Esophagus squamous epithelium (tissue), 5 donors: ENCODE results near the gene KCNJ6. TPM values are rescaled to one million over a fixed set of nuclear protein-coding genes. Genes with fewer than 3 reads are reported as not detected.
"Not testable (repeated sequence)": the region's sequence is repeated elsewhere in the genome, so short reads cannot be mapped to it uniquely, and the experiment has no call there.

Experiments
- DNase-seq: peaks from one replicate; lab custom pipeline; 2025; lab: John Stamatoyannopoulos, UW
- H3K27ac ChIP-seq, 4 donors: fragments of 200-600 bp; sonication (generic); one replicate each; pipeline ENCODE4 v1.5.1; 2016 to 2019; ENCODE audit warnings: mild to moderate bottlenecking in 1 of 4
- H3K27me3 ChIP-seq, 4 donors: fragments of 200-600 bp; sonication (generic); 1 replicate in 3 of 4; 2 replicates in 1 of 4; pipeline versions ENCODE4 v1.5.1 to v1.6.0; 2017 to 2021; ENCODE audit warnings: antibody characterized with exemption in 1 of 4
- H3K36me3 ChIP-seq, 3 donors: fragments of 200-600 bp; sonication (generic); one replicate each; pipeline ENCODE4 v1.5.1; 2016 to 2019
- H3K4me1 ChIP-seq, 3 donors: fragments of 200-600 bp; sonication (generic); one replicate each; pipeline ENCODE4 v1.5.1; 2017 to 2019
- H3K4me3 ChIP-seq, 4 donors: fragments of 200-600 bp; sonication (generic); 1 replicate in 3 of 4; 2 replicates in 1 of 4; pipeline ENCODE4 v1.5.1; 2016 to 2019; ENCODE audit warnings: mild to moderate bottlenecking in 2 of 4, moderate library complexity in 1 of 4
- H3K9me3 ChIP-seq, 3 donors: fragments of 200-600 bp; sonication (generic); one replicate each; pipeline ENCODE4 v1.5.1; 2016 to 2019
- CTCF ChIP-seq, 6 experiments: fragments of 450-650 bp in 4 of 6; fragments of 200-600 bp in 2 of 6; sonication (generic) in 2 of 6; IDR thresholded peaks; one replicate each; pipeline ENCODE4 v1.5.1; 2016 to 2019; ENCODE audit warnings: antibody characterized with exemption in 6 of 6, mild to moderate bottlenecking in 4 of 6, moderate library complexity in 4 of 6
- POLR2A ChIP-seq, 4 donors: fragments of 450-650 bp; IDR thresholded peaks; one replicate each; pipeline ENCODE4 v1.6.1; 2017; ENCODE audit warnings: antibody characterized with exemption in 4 of 4, mild to moderate bottlenecking in 4 of 4, moderate library complexity in 3 of 4
- WGBS, 2 donors: methylation state at CpG; one replicate each; pipeline ENCODE4 v1.1.5; 2018; 5-methylcytosine and 5-hydroxymethylcytosine counted together
- intact Hi-C: fragments of 100-400 bp; cut with DNase I; formaldehyde crosslinking; loops from one replicate; pipeline ENCODE4 v1.15.0; 2022
- total RNA-seq, 4 donors: library from RNA; depleted of rRNA; stranded (reverse); fragments of >200 nt; gene quantifications; one replicate each; pipeline ENCODE4 v1.1.0, GENCODE V29; 2016
- donor health status: DM: yes; HTN: yes; CAD: no.

KCNJ6 gene
- total RNA-seq, 4 donors from 2014 or later, result not detected

- Histone ChIP-seq H3K27me3 (peaks cover 0 to 34% (median 0%) of the 10 kb centered on the region in 4 donors), H3K9me3 (no peaks in the 10 kb centered on the region), H3K27ac (no peak overlapping the region), H3K4me3 (no peak overlapping the region), H3K4me1 (peaks cover 0 to 11% (median 8%) of the 10 kb centered on the region in 3 donors), H3K36me3 (no peaks in the 10 kb centered on the region)
- TF ChIP-seq POLR2A (IDR thresholded peaks at IDR 0.05) (no peak), CTCF (IDR thresholded peaks at IDR 0.05) (no peak)
- no peak for DNase-seq
- 41 to 59% methylated on average over 2 of the region's 2 CpGs for WGBS, 2 donors
- intact Hi-C loops, result no loop called here
Measured at GRCh38 chr21:37670883-37671282, 245.4 kb downstream of the KCNJ6 start.

GRCh38 chr21:37669249-37669648, 247.0 kb downstream of the KCNJ6 start:
- intact Hi-C loops, result no loop called here
- Histone ChIP-seq H3K36me3 (no peaks in the 10 kb centered on the region), H3K4me3 (no peak overlapping the region), H3K4me1 (peaks cover 0 to 12% (median 0%) of the 10 kb centered on the region in 3 donors), H3K27me3 (peaks cover 0 to 18% (median 0%) of the 10 kb centered on the region in 4 donors), H3K27ac (no peak overlapping the region), H3K9me3 (no peaks in the 10 kb centered on the region)
- whole genome bisulfite sequencing, 2 donors, result 90 to 91% methylated on average over 3 of the region's 3 CpGs
- TF ChIP-seq CTCF (IDR thresholded peaks at IDR 0.05), result no peak
- DNase-seq, result no peak

- no peak for DNase-seq
- no peak overlapping the region for H3K4me3 ChIP-seq
- no peak overlapping the region for H3K27ac ChIP-seq
- H3K36me3 ChIP-seq, result no peaks in the 10 kb centered on the region
- H3K4me1 ChIP-seq, result peaks cover 0 to 12% (median 0%) of the 10 kb centered on the region in 3 donors
- peaks cover 0 to 12% (median 0%) of the 10 kb centered on the region in 4 donors for H3K27me3 ChIP-seq
- H3K9me3 ChIP-seq, result no peaks in the 10 kb centered on the region
- WGBS, 2 donors, result 58 to 76% methylated on average over 3 to 5 of the region's 7 CpGs
- intact Hi-C loops, result no loop called here
- TF ChIP-seq CTCF (IDR thresholded peaks at IDR 0.05) (no peak), POLR2A (IDR thresholded peaks at IDR 0.05) (no peak)
Measured at GRCh38 chr21:37668462-37669239, 247.6 kb downstream of the KCNJ6 start.

- 94 to 95% methylated on average over 12 to 17 of the region's 19 CpGs for WGBS, 2 donors
- no peaks in the 10 kb centered on the region for H3K27me3 ChIP-seq
- H3K4me3 ChIP-seq, result no peak overlapping the region
- intact Hi-C loops, result no loop called here
- no peak for DNase-seq
- peaks cover 0 to 12% (median 0%) of the 10 kb centered on the region in 3 donors for H3K4me1 ChIP-seq
- H3K27ac ChIP-seq, result no peak overlapping the region
- TF ChIP-seq CTCF (IDR thresholded peaks at IDR 0.05) (no peak), POLR2A (IDR thresholded peaks at IDR 0.05) (no peak)
- H3K9me3 ChIP-seq, result no peaks in the 10 kb centered on the region
- H3K36me3 ChIP-seq, result no peaks in the 10 kb centered on the region
Measured at GRCh38 chr21:37667380-37667779, 248.9 kb downstream of the KCNJ6 start.

GRCh38 chr21:37665230-37666024, 250.8 kb downstream of the KCNJ6 start:
- peak overlapping the region in 3 of 4 donors; percentile 19 to 55 (median 52) for H3K27ac ChIP-seq
- TF ChIP-seq CTCF (IDR thresholded peaks at IDR 0.05), result no peak
- TF ChIP-seq POLR2A (IDR thresholded peaks at IDR 0.05), result no peak
- peaks cover 0 to 12% (median 0%) of the 10 kb centered on the region in 3 donors for H3K4me1 ChIP-seq
- H3K36me3 ChIP-seq, result no peaks in the 10 kb centered on the region
- no peak overlapping the region for H3K4me3 ChIP-seq
- no peaks in the 10 kb centered on the region for H3K9me3 ChIP-seq
- 53 to 62% methylated on average over 10 of the region's 10 CpGs for WGBS, 2 donors
- no peaks in the 10 kb centered on the region for H3K27me3 ChIP-seq
- DNase-seq, result no peak
- intact Hi-C loops, result no loop called here

GRCh38 chr21:37662227-37662626, 254.0 kb downstream of the KCNJ6 start:
- 96 to 100% methylated on average over 1 of the region's 1 CpG for WGBS, 2 donors
- intact Hi-C loops, result not testable (repeated sequence)
- peaks cover 12 to 40% (median 25%) of the 10 kb centered on the region in 3 donors for H3K4me1 ChIP-seq

More at GRCh38 chr21:37662227-37662626, 254.0 kb downstream of the KCNJ6 start:
- H3K27ac ChIP-seq, DNase-seq, H3K27me3 ChIP-seq, H3K9me3 ChIP-seq, H3K4me3 ChIP-seq, H3K36me3 ChIP-seq: not testable (repeated sequence)
